HG03558 (cell line): ENCODE results near the gene HIRIP3.
A peak's percentile ranks its signal among the peaks of the same experiment; 100 is the strongest.

ENCODE experiments used
- ATAC-seq: cut with Tn5 transposase; IDR thresholded peaks from one replicate; pipeline ENCODE4 v1.9.1; 2021; ENCODE audit warnings: moderate number of reproducible peaks; ENCODE audit not compliant: unreplicated experiment; ENCODE audit errors: extremely low read depth

Gene HIRIP3

GRCh38 chr16:30000735-30001631, 5.6 kb upstream of the HIRIP3 start:
- no peak for ATAC-seq

- no peak for ATAC-seq
These were observed 4.2 kb upstream of the HIRIP3 start for GRCh38 chr16:29999605-30000004.

- ATAC-seq: no peak
These were observed 1.4 kb upstream of the HIRIP3 start for GRCh38 chr16:29996766-29997250.

GRCh38 chr16:29995911-29996765, 721 bp upstream of the HIRIP3 start, which contains the start of gene INO80E:
Gene INO80E (plus strand): TSS chr16:29996241. CDS start chr16:29996311, 70 bp downstream.
- peak; percentile 61 for ATAC-seq

GRCh38 chr16:29994600-29995323, 655 bp downstream of the HIRIP3 start:
- peak; percentile 9 for ATAC-seq

- no peak for ATAC-seq
These were observed 1.4 kb downstream of the HIRIP3 start for GRCh38 chr16:29993903-29994599.

- no peak for ATAC-seq
These were observed 2.1 kb downstream of the HIRIP3 start for GRCh38 chr16:29993191-29993902.

- no peak for ATAC-seq
These were observed 3.0 kb downstream of the HIRIP3 start for GRCh38 chr16:29992344-29992967.

GRCh38 chr16:29991571-29991904, 3.9 kb downstream of the HIRIP3 start:
- ATAC-seq: no peak

- ATAC-seq: no peak
These were observed 4.4 kb downstream of the HIRIP3 start for GRCh38 chr16:29990883-29991570.

GRCh38 chr16:29990034-29990433, 5.4 kb downstream of the HIRIP3 start:
- ATAC-seq: no peak

GRCh38 chr16:29989111-29989858, 6.1 kb downstream of the HIRIP3 start:
- ATAC-seq: no peak

- no peak for ATAC-seq
These were observed 6.9 kb downstream of the HIRIP3 start for GRCh38 chr16:29988346-29989075.

- no peak for ATAC-seq
These were observed 7.9 kb downstream of the HIRIP3 start for GRCh38 chr16:29987371-29988085.

GRCh38 chr16:29986931-29987330, 8.5 kb downstream of the HIRIP3 start:
- no peak for ATAC-seq

GRCh38 chr16:29986231-29986630, 9.2 kb downstream of the HIRIP3 start:
- no peak for ATAC-seq
